HCT116 (cell line): ENCODE results near the gene SLC4A5. TPM values are rescaled to one million over a fixed set of nuclear protein-coding genes. Genes with fewer than 3 reads are reported as not detected.

ENCODE experiments used
- ATAC-seq: fragments of 200-7000 bp; cut with Tn5 transposase; 2 replicates; pipeline ENCODE4 v1.9.1; 2020; ENCODE audit warnings: mild to moderate bottlenecking, moderate library complexity
- BruUV-seq: library from RNA; stranded (reverse); fragments of 400-500 nt; replicated peaks from 2 replicates; lab custom pipeline; 2021; lab: Mats Ljungman, UMichigan
- CTCF ChIA-PET: fragments of 300-600 bp; sonication (Branson Sonifier 250); formaldehyde crosslinking; loops from one replicate; lab custom pipeline; 2021; ENCODE audit warnings: antibody characterized with exemption; lab: Charles Lee
- POLR2A ChIA-PET: fragments of 300-600, 350-600 bp; sonication (Branson Sonifier 250); formaldehyde crosslinking; loops from one replicate; lab custom pipeline; 2021; ENCODE audit warnings: antibody characterized with exemption; lab: Charles Lee
- RAD21 ChIA-PET, 2 experiments: fragments of 300-600 bp; sonication (Branson Sonifier 250); formaldehyde crosslinking; loops; one replicate each; lab custom pipeline; 2023; ENCODE audit warnings: low total read pairs in 2 of 2; ENCODE audit not compliant: uncharacterized antibody in 2 of 2, unreplicated experiment in 2 of 2, low non-redundant PET in 1 of 2; lab: Charles Lee
- DNase-seq: peaks from one replicate; pipeline ENCODE4 v3.0.0-alpha.2; 2010; ENCODE audit warnings: low read depth, low spot score
- H2AFZ ChIP-seq: fragments of 200-600 bp; shearing (Covaris generic), sonication (generic); 2 replicates; pipeline ENCODE4 v1.6.1; 2017; ENCODE audit warnings: low read depth, mixed run types, mixed read lengths, antibody characterized with exemption, low read length; ENCODE audit not compliant: poor library complexity, severe bottlenecking
- H3K27ac ChIP-seq: 2 replicates; pipeline ENCODE4 v1.5.1; 2012; ENCODE audit warnings: low read depth, low read length
- H3K27me3 ChIP-seq: fragments of 200-600 bp; sonication (generic); 2 replicates; pipeline ENCODE4 v1.6.1; 2016; ENCODE audit warnings: mixed run types, low read length, mixed read lengths; ENCODE audit not compliant: insufficient read depth
- H3K36me3 ChIP-seq, 2 experiments: fragments of 200-500 bp in 1 of 2; fragments of 200-600 bp in 1 of 2; sonication (Bioruptor generic) in 1 of 2; sonication (generic) in 1 of 2; 2 replicates each; pipeline versions ENCODE4 v1.5.1 to v1.6.1; 2014 to 2016; ENCODE audit warnings: low read length in 2 of 2, inconsistent platforms in 1 of 2, mixed read lengths in 1 of 2, mixed run types in 1 of 2; ENCODE audit not compliant: insufficient read depth in 2 of 2, control insufficient read depth in 1 of 2
- H3K4me1 ChIP-seq, 2 experiments: fragments of 200-600 bp in 1 of 2; sonication (generic) in 1 of 2; 2 replicates each; pipeline versions ENCODE4 v1.5.1 to v1.6.1; 2012 to 2017; ENCODE audit warnings: low read length in 2 of 2, inconsistent platforms in 1 of 2, mild to moderate bottlenecking in 1 of 2, mixed read lengths in 1 of 2, mixed run types in 1 of 2, moderate library complexity in 1 of 2; ENCODE audit not compliant: insufficient read depth in 2 of 2, control insufficient read depth in 1 of 2
- H3K4me2 ChIP-seq: fragments of 200-600 bp; sonication (generic); 2 replicates; pipeline ENCODE4 v1.6.1; 2017; ENCODE audit warnings: mixed run types, low read length, mixed read lengths
- H3K4me3 ChIP-seq, 2 experiments: fragments of 200-600 bp in 1 of 2; sonication (generic) in 1 of 2; replicated peaks in 1 of 2; 2 replicates each; pipeline ENCODE4 v1.5.1; 2011 to 2016; ENCODE audit warnings: low read length in 2 of 2, control low read depth in 1 of 2, low read depth in 1 of 2, mild to moderate bottlenecking in 1 of 2, mixed read lengths in 1 of 2, mixed run types in 1 of 2
- H3K79me2 ChIP-seq: fragments of 200-600 bp; sonication (generic); 2 replicates; pipeline ENCODE4 v1.6.1; 2017; ENCODE audit warnings: mild to moderate bottlenecking, mixed run types, low read length, moderate library complexity, mixed read lengths; ENCODE audit not compliant: insufficient read depth
- H3K9ac ChIP-seq: fragments of 200-600 bp; sonication (generic); 2 replicates; pipeline ENCODE4 v1.6.1; 2016; ENCODE audit warnings: low read length, mixed read lengths
- H3K9me2 ChIP-seq: fragments of 200-600 bp; sonication (generic), shearing (Covaris generic); 2 replicates; pipeline ENCODE4 v1.6.1; 2017; ENCODE audit warnings: mixed run types, mild to moderate bottlenecking, moderate library complexity; ENCODE audit not compliant: insufficient read depth
- H3K9me3 ChIP-seq, 2 experiments: fragments of 200-500 bp in 1 of 2; fragments of 200-600 bp in 1 of 2; sonication (Bioruptor generic) in 1 of 2; sonication (generic) in 1 of 2; 2 replicates each; pipeline ENCODE4 v1.6.1; 2014 to 2017; ENCODE audit warnings: low read length in 2 of 2, mixed read lengths in 2 of 2, inconsistent platforms in 1 of 2, low read depth in 1 of 2, mild to moderate bottlenecking in 1 of 2, mixed run types in 1 of 2, moderate library complexity in 1 of 2; ENCODE audit not compliant: control insufficient read depth in 1 of 2, insufficient read depth in 1 of 2
- H4K20me1 ChIP-seq: fragments of 200-600 bp; sonication (generic), shearing (Covaris generic); 2 replicates; pipeline ENCODE4 v1.6.1; 2017; ENCODE audit warnings: mixed run types, mild to moderate bottlenecking, moderate library complexity; ENCODE audit not compliant: insufficient read depth
- ATF3 ChIP-seq: IDR thresholded peaks from 2 replicates; pipeline ENCODE4 v1.6.1; 2012
- CBX3 ChIP-seq: IDR thresholded peaks from 2 replicates; pipeline ENCODE4 v1.6.1; 2012; ENCODE audit warnings: low read depth
- CEBPB ChIP-seq: IDR thresholded peaks from 2 replicates; pipeline ENCODE4 v1.6.1; 2012; ENCODE audit warnings: low read depth
- EGR1 ChIP-seq: IDR thresholded peaks from 2 replicates; pipeline ENCODE4 v1.6.1; 2012; ENCODE audit warnings: low read depth
- ELF1 ChIP-seq: IDR thresholded peaks from 2 replicates; pipeline ENCODE4 v1.6.1; 2012; ENCODE audit warnings: low read depth, borderline replicate concordance
- EZH2 ChIP-seq: fragments of 200-600 bp; sonication (generic); IDR thresholded peaks from 2 replicates; pipeline ENCODE4 v1.6.1; 2017; ENCODE audit warnings: antibody characterized with exemption, mixed run types
- EZH2phosphoT487 ChIP-seq: fragments of 200-600 bp; IDR thresholded peaks from 2 replicates; pipeline ENCODE4 v1.6.1; 2018; ENCODE audit warnings: antibody characterized with exemption, borderline replicate concordance
- FOSL1 ChIP-seq: IDR thresholded peaks from 2 replicates; pipeline ENCODE4 v1.6.1; 2012; ENCODE audit warnings: low read depth
- POLR2AphosphoS5 ChIP-seq: IDR thresholded peaks from 2 replicates; pipeline ENCODE4 v1.6.1; 2011; ENCODE audit warnings: mild to moderate bottlenecking, low read depth, low read length, moderate library complexity
- RAD21 ChIP-seq: IDR thresholded peaks from 2 replicates; pipeline ENCODE4 v1.6.1; 2012; ENCODE audit warnings: low read depth, mild to moderate bottlenecking
- REST ChIP-seq: IDR thresholded peaks from 2 replicates; pipeline ENCODE4 v1.6.1; 2012; ENCODE audit warnings: low read depth
- SIN3A ChIP-seq: IDR thresholded peaks from 2 replicates; pipeline ENCODE4 v1.6.1; 2012; ENCODE audit warnings: low read depth
- SRF ChIP-seq: IDR thresholded peaks from 2 replicates; pipeline ENCODE4 v1.6.1; 2012; ENCODE audit warnings: low read depth
- YY1 ChIP-seq: IDR thresholded peaks from 2 replicates; pipeline ENCODE4 v1.6.1; 2011; ENCODE audit warnings: low read length, low read depth, moderate library complexity, mild to moderate bottlenecking; ENCODE audit not compliant: insufficient replicate concordance; ENCODE audit errors: extremely low read depth
- ZFX ChIP-seq: fragments of 450-650 bp; IDR thresholded peaks from 2 replicates; pipeline ENCODE4 v1.6.1; 2017
- ZNF274 ChIP-seq: fragments of 200-500 bp; sonication (Bioruptor generic); IDR thresholded peaks from 2 replicates; pipeline ENCODE4 v1.6.1; 2014; ENCODE audit warnings: mild to moderate bottlenecking, low read depth, low read length, inconsistent platforms
- intact Hi-C: fragments of 100-400 bp; cut with micrococcal nuclease; formaldehyde crosslinking; loops from 2 replicates; pipeline ENCODE4 v1.10.0; 2022
- total RNA-seq: library from RNA; stranded (reverse); gene quantifications from one replicate; pipeline ENCODE4 v1.2.1, GENCODE V29; 2021; ENCODE audit not compliant: unreplicated experiment
- TF ChIP-seq, protein P1 (sequence below), 3 experiments: fragments of 200-600 bp in 1 of 3; sonication (generic) in 1 of 3; IDR thresholded peaks in 2 of 3; conservative IDR thresholded peaks in 1 of 3; 2 replicates each; pipeline ENCODE4 v1.5.1; 2012 to 2017; ENCODE audit warnings: low read depth in 2 of 3, low read length in 2 of 3, antibody characterized with exemption in 1 of 3, borderline replicate concordance in 1 of 3, control low read depth in 1 of 3, mild to moderate bottlenecking in 1 of 3, mixed read lengths in 1 of 3, mixed run types in 1 of 3, moderate library complexity in 1 of 3; ENCODE audit not compliant: insufficient read depth in 1 of 3
- TF ChIP-seq, protein P2 (sequence below): IDR thresholded peaks from 2 replicates; pipeline ENCODE4 v1.6.1; 2011; ENCODE audit warnings: mild to moderate bottlenecking, low read length, moderate library complexity; ENCODE audit not compliant: insufficient replicate concordance; ENCODE audit errors: extremely low read depth

The SLC4A5 gene
- total RNA-seq, 1 experiment from 2014 or later, result 0.91 TPM

- H3K36me3 ChIP-seq, result no peaks in the 10 kb centered on the region
- H3K4me1 ChIP-seq, result no peaks in the 10 kb centered on the region
- H3K27ac ChIP-seq, result no peak overlapping the region
- no peak overlapping the region for H2AFZ ChIP-seq
- no peak for DNase-seq
- H3K4me2 ChIP-seq, result no peak overlapping the region
- H3K4me3 ChIP-seq, result no peak overlapping the region
- H3K9me2 ChIP-seq, result no peaks in the 10 kb centered on the region
- RAD21 ChIA-PET, result no interaction called here
- no peaks in the 10 kb centered on the region for H3K79me2 ChIP-seq
- no peaks in the 10 kb centered on the region for H3K9me3 ChIP-seq
- POLR2A ChIA-PET, result no interaction called here
- CTCF ChIA-PET, result interaction anchor here (2.7 kb wide), 1 partner anchor 10 kb away, joined by 13 read pairs; no protein-coding TSS in a partner anchor
- BruUV-seq, result no TSS peak
- H3K9ac ChIP-seq, result no peak overlapping the region
- TF ChIP-seq ATF3, result no peak
- TF ChIP-seq FOSL1, result no peak
- TF ChIP-seq EGR1, result no peak
- TF ChIP-seq, protein P1, sequence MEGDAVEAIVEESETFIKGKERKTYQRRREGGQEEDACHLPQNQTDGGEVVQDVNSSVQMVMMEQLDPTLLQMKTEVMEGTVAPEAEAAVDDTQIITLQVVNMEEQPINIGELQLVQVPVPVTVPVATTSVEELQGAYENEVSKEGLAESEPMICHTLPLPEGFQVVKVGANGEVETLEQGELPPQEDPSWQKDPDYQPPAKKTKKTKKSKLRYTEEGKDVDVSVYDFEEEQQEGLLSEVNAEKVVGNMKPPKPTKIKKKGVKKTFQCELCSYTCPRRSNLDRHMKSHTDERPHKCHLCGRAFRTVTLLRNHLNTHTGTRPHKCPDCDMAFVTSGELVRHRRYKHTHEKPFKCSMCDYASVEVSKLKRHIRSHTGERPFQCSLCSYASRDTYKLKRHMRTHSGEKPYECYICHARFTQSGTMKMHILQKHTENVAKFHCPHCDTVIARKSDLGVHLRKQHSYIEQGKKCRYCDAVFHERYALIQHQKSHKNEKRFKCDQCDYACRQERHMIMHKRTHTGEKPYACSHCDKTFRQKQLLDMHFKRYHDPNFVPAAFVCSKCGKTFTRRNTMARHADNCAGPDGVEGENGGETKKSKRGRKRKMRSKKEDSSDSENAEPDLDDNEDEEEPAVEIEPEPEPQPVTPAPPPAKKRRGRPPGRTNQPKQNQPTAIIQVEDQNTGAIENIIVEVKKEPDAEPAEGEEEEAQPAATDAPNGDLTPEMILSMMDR (IDR thresholded peaks at IDR 0.05 in 2 of 3, conservative IDR thresholded peaks at IDR 0.05 in 1 of 3; ENCODE audit: borderline replicate concordance in 1 of 3, insufficient read depth in 1 of 3, low read depth in 2 of 3, low read length in 2 of 3), result no peak
- no peak for TF ChIP-seq ZNF274
- no peak for TF ChIP-seq EZH2
- TF ChIP-seq POLR2AphosphoS5, result no peak
- no peak for TF ChIP-seq ELF1
- no peak for TF ChIP-seq SRF
- no peak for TF ChIP-seq EZH2phosphoT487
- TF ChIP-seq ZFX, result no peak
- no peak for TF ChIP-seq CEBPB
- no peak for TF ChIP-seq REST
- TF ChIP-seq, protein P2, sequence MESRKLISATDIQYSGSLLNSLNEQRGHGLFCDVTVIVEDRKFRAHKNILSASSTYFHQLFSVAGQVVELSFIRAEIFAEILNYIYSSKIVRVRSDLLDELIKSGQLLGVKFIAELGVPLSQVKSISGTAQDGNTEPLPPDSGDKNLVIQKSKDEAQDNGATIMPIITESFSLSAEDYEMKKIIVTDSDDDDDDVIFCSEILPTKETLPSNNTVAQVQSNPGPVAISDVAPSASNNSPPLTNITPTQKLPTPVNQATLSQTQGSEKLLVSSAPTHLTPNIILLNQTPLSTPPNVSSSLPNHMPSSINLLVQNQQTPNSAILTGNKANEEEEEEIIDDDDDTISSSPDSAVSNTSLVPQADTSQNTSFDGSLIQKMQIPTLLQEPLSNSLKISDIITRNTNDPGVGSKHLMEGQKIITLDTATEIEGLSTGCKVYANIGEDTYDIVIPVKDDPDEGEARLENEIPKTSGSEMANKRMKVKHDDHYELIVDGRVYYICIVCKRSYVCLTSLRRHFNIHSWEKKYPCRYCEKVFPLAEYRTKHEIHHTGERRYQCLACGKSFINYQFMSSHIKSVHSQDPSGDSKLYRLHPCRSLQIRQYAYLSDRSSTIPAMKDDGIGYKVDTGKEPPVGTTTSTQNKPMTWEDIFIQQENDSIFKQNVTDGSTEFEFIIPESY, result no peak
- no peak for TF ChIP-seq YY1
- no peak for TF ChIP-seq RAD21
- no peak for TF ChIP-seq SIN3A
- TF ChIP-seq CBX3, result no peak
- intact Hi-C loops, result no loop called here
- H4K20me1 ChIP-seq, result no peaks in the 10 kb centered on the region
- no peaks in the 10 kb centered on the region for H3K27me3 ChIP-seq
- ATAC-seq, result no peak
Measured at GRCh38 chr2:74345272-74345943, 2.2 kb upstream of the SLC4A5 start.
